Femur (tissue), 1 donor: ENCODE data around the gene CLDN7.

ENCODE experiments used
- DNase-seq: peaks from one replicate; pipeline ENCODE4 v3.0.0-alpha.2; 2017

CLDN7 gene

DNA sequence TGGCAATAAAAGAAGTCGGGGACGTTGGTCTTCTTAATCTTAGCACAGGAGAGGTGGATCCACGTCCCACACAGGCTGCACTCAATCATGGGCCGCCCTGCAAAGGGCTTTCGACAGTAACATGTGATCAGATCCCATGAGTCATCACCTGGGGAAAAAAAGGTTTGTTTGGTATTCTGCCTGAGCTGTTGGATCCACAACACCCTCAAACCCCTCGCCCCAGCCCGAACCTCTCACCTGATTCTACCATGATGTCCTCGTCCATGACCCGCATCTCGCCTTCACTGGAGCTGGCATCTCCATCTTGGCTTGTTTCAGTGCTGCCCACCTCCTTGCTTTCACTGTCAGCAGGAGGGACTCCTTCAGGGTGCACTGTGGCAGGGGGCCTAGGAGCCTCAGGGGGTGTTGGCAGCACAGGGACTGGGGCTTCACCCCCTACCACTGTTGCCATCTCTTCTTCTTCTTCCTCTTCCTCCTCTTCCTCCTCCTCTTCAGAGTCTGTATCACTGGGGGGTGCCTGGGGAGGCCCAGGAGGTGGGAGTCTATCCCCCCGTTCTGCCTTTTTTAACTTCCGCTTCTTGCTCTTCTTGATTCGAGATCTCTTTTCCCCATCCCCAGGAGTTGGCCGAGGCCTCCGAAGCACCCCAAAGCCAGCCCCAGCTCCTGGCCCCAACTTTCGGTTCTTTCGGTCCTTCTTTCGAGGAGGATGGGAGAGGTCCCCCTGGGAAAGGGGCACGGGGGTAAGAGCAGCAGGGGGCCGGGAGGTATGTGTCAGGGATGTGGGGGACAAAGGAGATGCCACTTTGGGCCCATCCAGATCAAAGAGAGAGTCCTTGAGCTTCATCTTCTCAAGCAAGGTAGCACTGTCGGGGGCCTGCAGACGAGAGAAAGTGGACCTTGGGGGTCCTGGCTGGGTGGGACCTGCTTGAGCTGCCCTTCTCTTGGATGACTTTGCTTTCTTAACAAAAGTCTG, 26.3 kb downstream of the CLDN7 start:
- DNase-seq: peak; percentile 25

GRCh38 chr17:7234083-7234951, 28.0 kb downstream of the CLDN7 start, which contains the start of gene DVL2:
Gene DVL2 (minus strand): TSS chr17:7234517. CDS start chr17:7234262, 255 bp downstream.
- DNase-seq: peak; percentile 97

DNA sequence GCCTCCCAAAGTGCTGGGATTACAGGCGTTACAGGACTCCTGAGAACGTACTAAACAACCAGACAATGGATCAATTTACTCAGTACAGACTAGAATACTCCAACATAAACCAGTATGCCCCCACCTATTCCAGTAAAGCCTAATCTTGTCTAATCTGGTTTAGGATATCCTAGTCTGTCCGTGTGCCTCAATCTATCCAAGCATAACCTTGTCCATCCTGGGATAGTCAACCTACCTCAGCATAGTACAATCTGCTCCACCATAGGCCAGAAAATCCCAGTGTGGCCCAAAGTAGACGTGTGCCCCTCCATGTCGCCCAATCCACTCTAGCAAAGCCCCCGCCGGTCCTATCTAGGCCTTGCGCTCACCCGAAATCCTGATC, 28.6 kb downstream of the CLDN7 start:
- no peak for DNase-seq

- no peak for DNase-seq
Measured at GRCh38 chr17:7232114-7232513, 30.2 kb downstream of the CLDN7 start.

DNA sequence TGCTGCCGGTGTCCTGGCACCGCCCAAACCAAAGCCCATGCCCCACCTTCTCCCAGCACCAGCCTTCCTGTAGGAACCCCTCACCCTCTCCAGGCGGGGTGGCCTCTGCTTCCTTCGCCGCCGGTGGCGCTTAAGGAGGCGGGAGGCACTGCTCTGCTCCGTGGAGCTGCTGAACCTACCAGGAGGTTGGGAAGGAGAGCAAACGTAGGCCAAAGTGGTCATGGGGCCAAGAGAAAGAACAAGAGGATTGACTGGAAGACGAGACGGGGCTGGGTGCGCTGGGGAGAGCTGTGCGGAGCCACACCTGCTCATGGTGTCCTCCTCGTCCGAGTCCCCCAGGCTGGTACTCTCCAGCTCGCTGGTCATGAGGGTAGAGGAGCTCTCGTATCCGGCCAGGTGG, 32.8 kb downstream of the CLDN7 start:
- no peak for DNase-seq

- DNase-seq: no peak
Measured at GRCh38 chr17:7228920-7229319, 33.4 kb downstream of the CLDN7 start.

DNA sequence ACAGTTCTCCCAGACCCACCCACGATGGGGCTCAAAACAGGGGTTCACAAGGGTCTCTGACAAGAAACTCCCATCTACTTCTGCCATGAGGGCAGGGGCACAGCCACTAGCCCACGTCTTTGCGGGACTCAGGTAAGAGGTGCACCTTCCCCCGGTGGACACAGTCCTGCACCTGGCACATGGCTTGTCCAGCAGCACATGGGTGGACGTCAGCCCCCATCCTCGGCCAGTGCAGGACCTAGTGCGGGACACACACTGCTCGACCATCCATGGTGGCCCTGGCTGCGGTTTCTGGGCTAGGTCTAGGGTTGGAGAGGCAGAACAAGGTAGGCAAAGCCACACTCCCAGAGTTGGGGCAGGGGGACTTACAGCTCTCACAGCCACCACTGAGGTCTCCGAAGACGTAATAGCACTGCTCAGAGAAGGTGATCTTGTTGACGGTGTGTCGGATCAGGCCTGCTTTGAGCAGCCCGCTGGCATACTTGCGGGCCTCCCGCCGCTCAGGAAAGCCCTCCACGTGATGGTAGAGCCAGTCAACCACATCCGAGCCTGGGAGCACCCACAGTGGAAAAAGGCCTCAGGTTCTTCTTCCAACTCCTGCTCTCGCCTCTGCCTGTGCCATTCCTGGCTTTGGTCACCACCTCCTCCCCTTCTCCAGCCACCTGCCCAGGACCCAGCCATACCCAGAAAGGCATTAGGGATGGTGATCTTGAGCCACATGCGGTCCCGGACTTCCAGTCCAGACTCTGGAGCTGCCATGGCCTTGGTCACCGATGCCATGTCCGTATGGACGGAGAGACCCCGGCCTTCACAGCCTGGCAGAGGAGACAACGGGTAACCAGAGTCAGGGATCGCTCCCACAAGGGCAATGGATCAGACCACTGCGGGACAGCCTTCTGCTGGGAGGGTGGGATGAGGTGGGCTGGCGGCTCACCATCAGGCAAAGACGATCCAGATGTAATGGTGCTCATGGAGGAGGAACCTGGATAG, 35.3 kb downstream of the CLDN7 start:
- no peak for DNase-seq

DNA sequence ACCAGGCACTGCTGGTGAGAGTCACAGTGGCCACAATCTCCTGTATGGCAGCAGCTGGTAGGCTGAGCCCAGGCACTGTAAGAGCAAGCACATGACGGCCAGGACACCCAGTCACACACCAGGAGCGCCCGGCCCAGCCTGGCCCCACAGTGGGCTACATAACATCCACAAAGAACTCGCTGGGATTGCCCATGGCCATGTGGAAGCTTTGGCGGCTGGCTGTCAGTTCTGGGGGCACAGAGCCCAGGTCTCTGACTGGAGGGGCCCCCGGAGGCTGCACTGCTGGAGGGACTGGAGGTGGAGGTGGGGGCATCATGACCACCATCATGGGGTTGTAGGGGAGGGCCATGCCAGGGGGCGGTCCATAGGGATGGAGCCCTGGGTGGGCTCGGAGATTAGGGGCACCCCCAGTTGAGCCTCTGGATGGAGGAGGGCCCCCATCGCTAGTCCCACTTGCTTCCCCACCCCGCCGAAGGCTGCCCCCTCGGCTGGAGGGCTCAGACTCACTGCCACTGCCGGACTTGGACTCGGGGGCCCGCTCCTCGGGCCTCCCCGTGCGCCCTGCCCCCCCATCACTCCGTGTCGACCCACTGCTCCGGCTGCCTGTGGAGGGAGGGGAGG, 36.5 kb downstream of the CLDN7 start:
- no peak for DNase-seq

- DNase-seq: no peak
Measured at GRCh38 chr17:7224661-7225111, 37.6 kb downstream of the CLDN7 start.

DNA sequence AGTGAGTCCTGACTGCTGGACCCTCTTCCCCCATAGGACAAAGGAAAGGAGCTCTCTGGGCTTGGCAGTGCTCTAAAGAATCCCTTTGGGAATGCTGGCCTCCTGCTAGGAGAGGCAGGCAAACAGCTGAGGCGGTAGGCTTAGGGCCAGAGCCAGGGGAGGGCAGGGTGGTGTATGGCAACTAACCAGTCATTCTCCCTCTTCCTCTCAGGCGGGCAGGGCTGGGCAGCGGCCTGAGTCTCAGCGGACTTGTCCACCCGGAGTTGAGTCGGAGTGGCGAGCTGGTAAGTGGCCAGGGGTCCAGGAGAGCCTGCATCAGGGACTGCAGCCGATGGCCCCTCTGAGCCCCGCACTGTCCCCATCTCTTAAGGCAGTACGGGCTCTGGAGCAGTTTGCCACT, 38.2 kb downstream of the CLDN7 start:
- DNase-seq: no peak

DNA sequence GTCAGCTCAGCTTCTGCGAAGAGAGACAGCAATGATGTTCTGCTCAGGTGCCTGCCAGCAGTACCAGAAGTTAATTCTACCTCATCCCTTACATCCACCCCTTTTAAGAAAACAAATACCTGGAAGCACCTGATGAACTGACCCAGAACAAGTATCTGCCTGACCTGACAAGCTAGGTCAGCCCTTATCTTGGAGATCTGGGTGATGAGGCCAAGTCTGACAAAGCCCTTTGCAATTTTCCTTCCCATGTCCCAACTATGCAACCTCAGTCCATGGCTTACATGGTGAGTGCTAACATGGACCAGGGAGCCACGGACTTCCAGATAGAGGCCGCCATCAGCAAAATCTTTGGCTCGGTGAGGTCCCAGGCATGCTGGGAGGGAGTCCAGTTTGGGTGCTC, 38.9 kb downstream of the CLDN7 start:
- no peak for DNase-seq

DNA sequence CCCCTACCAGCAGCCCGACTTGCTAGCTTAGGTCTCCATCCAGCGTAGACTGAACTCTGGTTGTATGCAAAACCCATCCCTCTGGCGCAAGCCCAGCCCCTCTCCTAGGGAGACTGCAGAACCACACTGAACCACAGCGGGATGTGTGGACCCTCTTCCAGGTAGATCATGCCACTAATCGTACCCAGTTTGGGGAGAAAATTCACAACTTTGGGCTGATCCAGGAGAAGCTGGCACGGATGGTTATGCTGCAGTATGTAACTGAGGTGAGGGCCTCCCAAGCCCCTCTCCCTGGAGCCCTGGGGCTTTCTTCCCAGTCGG, 39.3 kb downstream of the CLDN7 start:
- DNase-seq: peak; percentile 26

DNA sequence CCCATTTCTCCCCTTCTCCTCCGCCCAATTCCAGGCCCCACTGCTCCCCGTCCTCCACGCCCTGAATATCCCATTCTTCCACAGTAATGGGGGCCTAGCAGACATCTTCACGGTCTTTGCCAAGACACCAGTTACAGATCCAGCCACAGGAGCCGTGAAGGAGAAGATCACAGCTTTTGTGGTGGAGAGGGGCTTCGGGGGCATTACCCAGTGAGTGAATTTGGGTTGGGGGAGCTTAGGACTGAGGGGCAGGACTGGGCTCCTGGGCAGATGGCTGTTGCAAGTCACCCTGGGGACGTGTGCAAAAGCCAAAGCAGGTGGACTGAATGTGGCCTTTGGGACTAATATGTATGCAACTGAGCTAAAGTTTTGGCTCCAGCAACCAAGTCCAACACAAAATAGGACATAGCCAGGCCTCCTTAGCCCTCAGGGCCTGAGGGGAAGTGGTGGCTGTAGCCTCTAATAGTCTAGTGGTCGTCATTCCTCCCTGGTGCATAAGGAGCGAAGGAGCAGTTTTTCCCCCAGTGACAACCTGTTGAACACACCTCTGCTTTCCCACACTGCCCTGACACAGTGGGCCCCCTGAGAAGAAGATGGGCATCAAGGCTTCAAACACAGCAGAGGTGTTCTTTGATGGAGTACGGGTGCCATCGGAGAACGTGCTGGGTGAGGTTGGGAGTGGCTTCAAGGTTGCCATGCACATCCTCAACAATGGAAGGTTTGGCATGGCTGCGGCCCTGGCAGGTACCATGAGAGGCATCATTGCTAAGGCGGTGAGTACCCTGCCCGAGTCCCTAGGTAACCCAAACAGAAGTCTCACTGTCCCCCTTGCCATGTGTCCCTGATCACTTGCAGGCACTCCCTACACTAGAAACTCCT, 39.9 kb downstream of the CLDN7 start:
- DNase-seq: peak; percentile 30

GRCh38 chr17:7221278-7222092, 40.8 kb downstream of the CLDN7 start:
- DNase-seq: peak; percentile 26

GRCh38 chr17:7220593-7221277, 41.5 kb downstream of the CLDN7 start:
- DNase-seq: peak; percentile 69

- DNase-seq: peak; percentile 95
Measured at GRCh38 chr17:7219812-7220592, 42.3 kb downstream of the CLDN7 start, which contains the start of the genes ACADVL and DLG4. Gene ACADVL (plus strand): TSS chr17:7219938. CDS start chr17:7219985, 47 bp downstream. Gene DLG4 (minus strand): TSS chr17:7219836.

- no peak for DNase-seq
Measured at GRCh38 chr17:7219229-7219811, 43.0 kb downstream of the CLDN7 start.

- no peak for DNase-seq
Measured at GRCh38 chr17:7218758-7219157, 43.5 kb downstream of the CLDN7 start.
